ENCODE data around the gene POLD3.
"Not testable (repeated sequence)": the region's sequence is repeated elsewhere in the genome, so short reads cannot be mapped to it uniquely, and the experiment has no call there.

POLD3 gene

DNA sequence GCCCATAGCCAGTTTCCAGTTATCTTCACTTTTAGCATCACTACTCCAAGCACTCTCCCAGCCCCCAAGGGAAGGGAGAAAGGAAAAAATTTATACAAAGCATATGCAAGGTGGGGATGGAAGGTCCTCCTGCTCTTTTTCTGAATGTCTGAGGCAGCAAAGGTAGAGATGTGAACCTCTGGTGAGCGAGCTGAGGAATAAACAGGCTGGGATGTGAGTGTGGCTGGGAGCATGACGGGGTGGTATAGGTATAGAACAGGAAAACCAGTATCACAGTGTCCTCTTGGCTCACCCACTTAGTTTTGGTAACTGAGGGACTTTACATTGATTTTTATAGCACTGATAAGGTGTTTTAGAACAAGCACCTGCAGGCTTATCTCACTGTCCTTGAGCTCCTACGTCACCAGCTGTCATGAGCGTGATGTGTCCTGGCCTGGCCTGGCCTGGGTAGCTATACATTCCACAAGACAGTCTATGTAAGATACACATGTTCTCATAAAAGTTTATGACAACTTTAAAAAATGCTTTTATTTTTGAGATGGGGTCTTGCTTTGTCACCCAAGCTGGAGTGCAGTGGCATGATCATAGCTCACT lies 10.3 kb upstream of the POLD3 start:
- no peak for DNase-seq (ENCODE audit: low read depth)

DNA sequence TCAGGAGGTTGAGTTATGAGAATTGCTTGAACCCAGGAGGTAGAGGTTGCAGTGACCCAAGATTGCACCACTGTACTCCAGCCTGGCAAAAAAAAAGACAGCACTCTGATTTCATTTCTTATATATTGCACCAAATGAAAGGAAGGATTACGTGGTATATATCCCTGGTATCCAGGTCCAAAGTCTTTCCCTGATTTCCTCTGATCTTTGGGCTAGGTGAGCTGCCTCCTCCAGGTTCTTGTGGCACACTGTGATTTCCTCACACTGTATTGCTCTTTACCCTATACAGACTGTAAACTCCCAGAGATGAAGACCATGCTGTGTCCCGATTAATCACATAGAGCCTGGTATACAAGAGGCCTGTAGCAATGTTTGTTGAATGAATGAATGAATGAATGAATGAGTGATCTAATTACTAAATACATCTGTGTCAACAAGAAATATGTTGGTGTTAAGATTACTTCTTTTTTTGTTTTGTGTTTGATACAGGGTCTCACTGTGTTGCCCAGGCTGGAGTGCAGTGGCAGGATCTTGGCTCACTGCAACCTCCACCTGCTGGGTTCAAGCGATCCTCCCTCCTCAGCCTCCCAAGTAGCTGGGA lies 9.3 kb upstream of the POLD3 start:
- no peak for DNase-seq (ENCODE audit: low read depth)

DNA sequence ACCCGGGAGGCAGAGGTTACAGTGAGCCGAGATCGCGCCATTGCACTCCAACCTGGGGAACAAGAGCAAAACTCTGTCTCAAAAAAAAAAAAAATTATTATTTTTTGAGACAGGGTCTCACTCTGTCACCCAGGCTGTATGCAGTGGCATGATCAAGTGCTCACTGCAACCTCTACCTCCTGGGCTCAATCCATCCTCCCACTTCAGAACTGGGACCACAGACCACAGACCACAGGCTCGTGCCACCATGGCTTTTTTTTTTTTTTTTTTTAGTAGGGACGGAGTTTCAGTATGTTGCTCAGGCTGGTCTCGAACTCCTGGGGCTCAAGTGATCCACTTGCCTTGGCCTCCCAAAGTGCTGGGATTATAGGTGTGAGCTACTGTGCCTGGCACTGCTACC lies 1.9 kb upstream of the POLD3 start:
- not testable (repeated sequence) for DNase-seq (ENCODE audit: low read depth)

DNA sequence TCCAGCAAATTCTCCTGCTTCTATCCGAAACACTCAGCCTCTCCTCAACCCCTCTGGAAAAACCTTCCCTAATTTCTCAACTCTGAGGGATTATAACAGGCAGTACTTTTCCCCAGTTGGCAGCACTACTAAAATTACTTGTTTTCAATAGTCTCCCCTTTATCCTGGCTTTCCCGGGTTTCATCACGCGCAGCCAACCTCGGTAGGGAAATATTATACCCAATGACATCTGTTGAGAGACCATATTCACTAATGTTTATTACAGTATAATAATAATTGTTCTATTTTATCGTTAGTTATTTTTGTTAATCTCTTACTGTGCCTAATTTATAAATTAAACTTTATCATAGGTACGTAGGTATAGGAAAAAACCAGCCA lies 330 bp upstream of the POLD3 start:
- DNase-seq (ENCODE audit: low read depth) = no peak

DNA sequence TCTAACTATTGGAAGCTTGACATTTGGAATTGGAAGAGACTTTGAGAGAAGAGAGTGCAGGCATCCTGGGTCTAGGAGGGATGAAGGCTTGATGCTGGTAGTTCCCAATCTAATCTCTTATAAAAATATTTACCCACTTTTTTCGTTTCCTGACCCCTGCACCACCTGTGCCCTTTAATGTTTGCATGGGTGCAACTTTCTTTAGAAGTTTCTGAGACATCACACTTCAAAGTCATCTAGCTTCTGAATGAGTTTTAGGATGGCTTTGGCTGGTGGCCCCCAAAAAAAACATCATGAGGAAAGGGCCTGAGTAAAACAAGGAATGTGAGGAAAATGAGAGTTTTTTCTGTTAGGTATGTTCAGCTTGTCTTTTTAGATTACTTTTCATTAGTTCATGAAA lies 1.1 kb downstream of the POLD3 start:
- no peak for DNase-seq (ENCODE audit: low read depth)

DNA sequence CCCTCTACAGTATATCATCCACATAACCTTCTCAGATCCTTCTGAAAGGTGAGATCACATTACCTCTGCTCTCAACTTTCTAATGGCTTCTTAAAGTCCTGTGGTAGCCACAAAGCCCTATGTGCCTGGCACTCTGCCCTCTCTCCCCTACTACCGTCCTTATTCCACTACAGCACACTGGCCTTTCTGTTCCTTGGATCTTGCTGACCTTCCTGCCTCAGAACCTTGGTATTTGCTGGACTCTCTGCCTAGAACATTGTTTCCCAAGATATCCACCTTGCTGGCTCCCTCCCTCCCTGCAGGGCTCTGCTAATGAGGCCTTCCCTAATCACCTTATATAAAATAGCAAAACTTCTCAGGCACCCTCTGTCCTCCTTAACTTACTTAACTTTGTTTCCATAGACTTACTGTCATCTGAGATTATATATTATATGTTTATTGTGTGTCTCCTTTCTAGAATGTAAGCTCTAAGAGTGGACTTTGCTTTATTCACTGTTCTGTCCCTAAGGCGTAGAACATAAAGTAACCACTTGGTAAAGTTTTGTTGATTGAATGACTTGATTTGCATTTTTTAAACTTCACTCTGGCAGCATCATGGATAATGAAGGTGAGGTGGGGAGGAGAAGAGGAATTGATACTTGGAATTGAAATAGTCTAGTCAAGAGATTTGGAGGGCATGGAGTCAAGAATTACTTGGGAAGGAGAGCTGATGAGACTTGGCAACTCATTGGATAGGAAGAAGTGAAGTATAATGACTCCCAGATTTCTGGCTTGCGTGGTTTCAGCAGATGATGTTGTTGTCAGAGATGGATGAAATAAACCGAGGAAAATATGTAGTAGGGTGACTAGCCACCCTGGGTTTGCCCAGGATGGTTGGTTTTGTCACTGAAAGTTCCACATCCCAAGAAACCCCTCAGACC lies 10.5 kb downstream of the POLD3 start:
- DNase-seq (ENCODE audit: low read depth) = no peak

DNA sequence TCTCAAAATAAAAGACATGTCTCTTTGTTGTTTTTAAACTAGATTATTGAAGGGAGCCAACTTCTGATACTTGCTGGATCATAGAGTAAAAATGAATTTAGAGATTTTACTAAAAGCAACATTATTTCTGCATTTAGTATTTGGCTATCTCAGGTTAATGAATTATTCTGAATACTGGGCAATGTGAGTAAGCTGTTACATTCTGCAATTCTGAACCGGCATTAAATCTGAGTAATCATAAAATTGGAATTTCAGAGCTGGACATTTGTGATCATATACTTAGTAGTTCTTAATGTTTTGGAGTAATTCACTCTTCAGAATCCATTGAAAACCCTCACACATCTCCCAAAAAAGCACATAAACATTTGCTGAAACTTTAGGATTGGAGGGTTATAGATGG lies 11.5 kb downstream of the POLD3 start:
- DNase-seq (ENCODE audit: low read depth) = no peak

DNA sequence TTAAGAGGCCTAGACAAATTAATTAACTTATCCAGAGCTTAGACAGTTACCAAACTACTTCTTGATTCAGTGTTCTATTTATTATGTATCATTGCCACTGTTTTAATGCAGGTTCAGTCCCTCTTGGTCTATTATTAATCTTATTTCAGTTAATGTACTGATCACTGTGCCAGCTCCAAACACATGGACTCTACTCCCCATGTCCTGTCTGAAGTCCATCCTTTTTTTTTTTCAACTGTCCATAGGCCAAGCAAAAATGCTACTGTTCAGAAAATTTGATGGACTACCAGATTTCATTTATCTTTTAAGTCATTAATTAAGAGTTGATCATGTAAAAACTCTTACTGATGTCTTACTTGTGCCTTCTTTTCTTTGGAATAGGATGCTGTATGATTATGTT lies 11.9 kb downstream of the POLD3 start:
- DNase-seq (ENCODE audit: low read depth) = no peak

DNA sequence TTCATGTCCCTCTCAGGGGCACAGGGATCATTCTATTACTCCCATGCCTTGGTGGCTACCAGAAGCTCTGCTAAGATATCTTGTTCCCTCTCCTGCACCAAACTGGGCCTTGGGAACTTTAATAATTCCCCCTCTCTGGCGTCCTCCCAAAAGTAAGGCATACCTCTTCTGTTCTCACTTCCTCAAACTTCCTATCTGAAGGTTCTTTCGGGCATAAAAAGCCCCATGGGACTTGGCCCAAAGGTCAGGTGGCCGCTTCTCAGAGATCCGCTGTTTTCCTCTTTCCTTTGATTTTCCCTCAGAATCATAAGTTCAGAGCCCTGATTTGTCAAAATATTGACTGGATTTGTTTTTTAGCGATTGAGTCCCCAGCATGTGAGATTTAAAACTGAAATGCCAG lies 13.0 kb downstream of the POLD3 start:
- DNase-seq (ENCODE audit: low read depth) = no peak

DNA sequence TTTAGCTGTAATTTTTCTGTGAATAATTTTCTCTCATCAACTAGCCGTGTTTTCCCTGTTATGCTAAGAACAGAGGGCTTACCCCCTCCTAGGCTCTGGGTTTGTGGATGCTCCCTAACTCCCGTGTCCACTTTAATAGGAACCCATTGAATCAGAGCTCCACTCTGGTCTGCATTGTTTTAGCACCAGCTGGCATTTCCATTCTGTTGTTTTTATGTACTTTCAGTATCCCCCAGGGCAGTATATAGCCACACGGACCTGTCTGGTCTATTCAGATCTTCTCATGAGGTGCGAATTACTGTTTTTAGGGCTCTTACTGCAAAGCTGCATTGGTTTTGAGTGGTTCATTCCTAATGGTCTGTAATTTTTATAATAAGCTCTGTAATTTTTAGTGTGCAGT lies 16.0 kb downstream of the POLD3 start:
- no peak for DNase-seq (ENCODE audit: low read depth)

DNA sequence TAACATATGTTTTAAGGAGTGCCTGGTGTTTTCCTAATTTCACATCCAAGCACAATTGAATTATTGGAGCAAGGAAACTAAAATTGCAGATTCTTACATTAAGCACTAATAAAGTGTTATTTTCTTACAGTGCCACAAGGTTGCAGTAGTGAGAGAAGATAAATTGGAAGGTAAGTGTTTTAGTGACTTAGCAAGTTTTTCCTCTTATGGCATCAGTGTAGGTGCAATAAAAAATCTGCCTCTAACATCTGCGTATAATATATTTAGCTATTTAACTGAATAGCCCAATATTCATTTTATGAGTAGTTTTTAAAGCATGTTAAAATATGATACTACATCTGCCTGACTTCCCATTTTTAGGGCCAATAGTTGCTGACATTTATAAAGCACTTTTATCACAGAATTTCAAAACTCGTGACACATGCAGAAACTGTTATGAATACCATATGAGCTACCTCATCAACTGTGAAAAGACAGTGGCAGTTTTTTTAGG lies 19.0 kb downstream of the POLD3 start:
- no peak for DNase-seq (ENCODE audit: low read depth)

DNA sequence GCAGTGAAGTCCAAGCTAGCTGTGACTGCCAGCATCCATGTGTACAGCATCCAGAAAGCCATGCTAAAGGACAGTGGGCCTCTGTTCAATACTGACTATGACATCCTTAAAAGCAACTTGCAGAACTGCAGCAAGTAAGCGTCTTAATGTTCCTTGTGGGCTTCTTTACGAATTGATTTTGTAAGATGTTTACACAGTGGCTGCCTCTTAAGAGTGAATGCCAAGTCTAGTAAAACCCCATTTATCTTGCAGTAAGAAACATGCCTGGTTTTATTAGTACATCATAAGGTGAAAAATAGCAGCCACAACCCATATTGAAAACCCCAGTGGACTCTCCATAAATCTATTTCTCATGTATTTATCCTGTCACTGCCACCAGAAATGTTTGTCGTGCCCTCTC lies 20.5 kb downstream of the POLD3 start:
- no peak for DNase-seq (ENCODE audit: low read depth)

DNA sequence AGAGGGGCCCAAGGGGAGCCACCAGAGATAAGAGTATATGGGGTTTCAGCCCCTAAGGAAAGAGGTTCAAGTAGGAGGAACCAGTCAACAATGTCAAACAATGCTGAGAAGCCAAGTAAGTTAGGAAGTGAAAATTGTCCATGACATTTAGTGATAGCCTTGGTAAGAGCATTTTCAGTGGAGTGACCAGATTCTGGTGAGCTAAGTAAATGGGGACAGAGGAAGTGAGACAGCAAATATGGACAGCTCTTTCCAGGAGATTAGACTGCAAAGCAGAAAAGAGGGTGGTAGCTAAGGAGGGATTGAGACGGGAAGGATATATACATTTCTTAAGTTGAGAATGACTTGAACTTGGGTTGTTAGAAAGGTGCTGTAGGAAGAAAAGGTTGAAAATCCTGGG lies 22.9 kb downstream of the POLD3 start:
- DNase-seq (ENCODE audit: low read depth) = no peak

DNA sequence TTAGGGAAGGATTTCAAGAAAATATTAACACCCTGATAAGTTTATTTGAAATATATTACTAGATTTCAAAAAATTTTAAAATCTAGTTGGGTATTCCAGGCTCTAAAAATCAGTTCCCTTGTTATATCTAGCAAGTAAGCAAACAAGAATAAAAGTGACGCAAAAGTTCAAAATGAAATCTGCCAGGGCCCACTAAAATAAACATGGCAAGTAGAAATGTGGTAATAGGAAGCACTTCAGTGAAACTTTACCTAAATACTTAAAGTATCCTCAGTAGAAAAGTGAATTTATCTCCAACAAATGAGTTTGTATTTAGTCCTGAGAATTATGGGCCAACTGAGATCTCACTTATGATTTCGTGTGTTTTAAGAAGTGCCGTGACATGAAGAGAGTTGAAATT lies 23.6 kb downstream of the POLD3 start:
- no peak for DNase-seq (ENCODE audit: low read depth)

DNA sequence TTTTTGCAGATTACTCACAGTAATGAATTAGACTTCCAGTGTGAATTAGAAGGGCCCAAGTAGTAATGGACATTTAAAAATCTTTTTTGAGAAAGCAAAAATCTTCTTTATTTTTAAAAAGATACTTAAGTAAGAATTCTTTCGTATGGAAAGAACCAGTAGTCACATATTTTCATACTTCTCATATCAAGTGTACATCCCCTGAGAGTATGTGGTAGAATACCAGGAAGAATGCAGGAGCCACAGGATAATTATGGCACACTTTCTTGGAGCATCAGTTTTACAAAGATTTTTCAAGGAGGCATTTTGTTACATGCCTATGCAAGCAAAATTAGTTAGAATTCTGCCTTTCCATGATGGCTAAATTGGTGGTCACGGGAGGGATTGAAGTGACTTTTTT lies 28.1 kb downstream of the POLD3 start:
- DNase-seq (ENCODE audit: low read depth) = no peak

DNA sequence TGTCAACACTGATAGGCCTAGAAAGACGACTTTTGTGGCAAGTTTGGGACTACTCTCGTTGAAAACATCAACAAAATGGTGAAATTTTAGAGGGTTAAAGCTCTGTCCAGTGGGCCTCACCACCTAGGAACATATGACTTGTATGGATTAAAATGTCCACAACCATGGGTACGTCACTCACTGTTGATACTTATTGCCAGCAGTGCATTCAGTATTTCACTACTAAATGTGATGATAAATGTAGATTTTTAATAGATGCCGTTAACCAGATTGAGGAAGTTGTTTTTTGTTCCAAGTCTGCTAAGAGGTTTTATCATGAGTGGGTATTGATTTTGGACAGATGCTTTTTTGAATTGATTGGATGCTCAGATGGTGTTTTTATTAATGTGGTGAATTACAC lies 33.7 kb downstream of the POLD3 start:
- DNase-seq (ENCODE audit: low read depth) = no peak

DNA sequence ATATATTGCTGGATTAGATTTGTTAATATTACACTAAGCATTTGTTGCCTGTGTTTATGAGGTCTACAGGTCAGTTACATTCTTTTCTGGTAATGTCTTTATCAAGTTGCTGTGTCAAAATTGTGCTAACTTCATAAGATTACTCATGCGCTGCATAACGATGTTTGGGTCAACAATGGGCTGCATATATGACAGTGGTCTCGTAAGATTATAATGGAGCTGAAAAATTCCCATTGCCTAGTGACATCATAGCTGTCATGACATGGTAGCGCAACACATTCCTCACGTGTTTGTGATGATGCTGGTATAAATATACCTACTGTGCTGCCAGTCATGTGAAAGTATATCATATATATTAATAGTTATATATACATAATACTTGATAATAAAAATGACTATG lies 34.2 kb downstream of the POLD3 start:
- no peak for DNase-seq (ENCODE audit: low read depth)

DNA sequence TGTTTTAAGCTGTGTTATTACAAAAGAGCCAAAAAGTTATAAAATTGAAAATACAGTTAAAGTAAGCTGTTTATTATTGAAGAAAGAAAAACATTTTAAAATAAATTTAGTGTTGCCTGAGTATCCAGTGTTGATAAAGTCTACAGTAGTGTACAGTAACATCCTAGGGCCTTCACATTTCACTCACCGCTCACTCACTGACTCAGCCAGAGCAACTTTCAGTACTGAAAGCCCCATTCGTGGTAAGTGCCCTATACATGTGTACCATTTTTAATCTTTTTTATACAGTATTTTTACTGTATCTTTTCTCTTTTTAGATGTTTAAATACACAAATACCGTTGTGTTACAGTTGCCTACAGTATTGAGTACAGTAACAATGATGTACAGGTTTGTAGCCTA lies 35.0 kb downstream of the POLD3 start:
- no peak for DNase-seq (ENCODE audit: low read depth)

DNA sequence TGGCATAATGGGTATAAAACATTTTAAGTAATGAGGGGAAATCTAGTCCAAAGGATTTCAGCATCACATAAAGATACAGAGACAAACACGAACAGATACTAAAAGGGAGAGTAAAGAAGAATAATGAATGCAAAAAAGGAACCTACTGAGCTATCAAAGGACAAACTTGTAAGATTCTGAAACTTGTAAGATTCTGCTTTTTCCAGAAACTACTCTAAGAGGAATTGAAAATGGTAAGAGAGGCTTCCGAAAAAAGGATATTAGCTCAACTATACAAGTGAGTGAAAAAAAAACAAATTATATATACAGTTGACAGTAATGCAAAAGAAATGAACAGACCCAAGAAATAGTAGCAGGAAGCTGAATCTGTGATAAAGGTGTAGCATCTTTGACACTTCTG lies 37.7 kb downstream of the POLD3 start:
- DNase-seq (ENCODE audit: low read depth) = no peak

DNA sequence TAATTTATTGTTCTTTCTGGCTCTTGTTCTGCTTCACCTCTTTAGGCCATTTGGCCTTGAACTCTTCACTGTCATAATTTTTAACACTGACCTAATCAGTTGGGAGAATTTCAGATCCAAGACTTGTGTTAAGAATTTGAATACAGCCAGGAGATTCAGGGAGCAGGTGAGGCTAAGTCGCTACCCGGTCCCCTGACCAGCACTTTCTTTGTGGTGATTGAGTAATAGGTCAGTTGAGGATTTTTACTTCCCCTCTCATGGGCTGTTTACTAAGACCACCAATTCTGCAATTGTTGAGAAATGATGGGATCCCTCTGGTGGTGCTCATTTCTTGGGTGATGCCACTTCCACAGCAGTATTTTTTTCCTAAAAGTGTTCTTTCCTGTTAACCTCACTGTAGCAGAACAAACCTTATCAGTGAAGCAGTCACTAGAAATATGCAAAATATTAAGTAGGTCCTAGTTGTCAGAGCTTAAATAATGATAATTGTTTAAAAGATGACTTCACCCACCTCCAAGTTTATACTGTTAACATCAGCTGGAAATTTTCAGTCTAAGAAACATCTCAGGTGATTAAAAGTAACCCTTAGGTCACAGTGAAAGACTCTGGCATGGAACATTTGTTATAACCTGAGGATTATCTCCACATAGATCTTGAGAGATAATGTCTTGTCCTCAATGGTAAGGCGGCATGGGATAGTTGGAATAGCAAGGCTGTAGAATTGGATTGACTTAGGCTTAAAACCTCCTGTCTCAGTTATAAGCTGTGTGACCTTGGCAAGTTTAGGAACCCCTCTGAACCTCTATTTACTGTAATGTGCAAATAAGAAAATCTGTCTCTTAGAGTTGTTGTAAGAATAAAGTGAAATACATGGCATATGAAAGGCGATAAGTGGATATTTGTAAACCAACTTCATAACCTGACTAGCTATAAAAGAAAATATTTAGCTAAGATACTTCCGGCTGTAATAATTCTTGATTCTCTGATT lies 41.3 kb downstream of the POLD3 start:
- no peak for DNase-seq (ENCODE audit: low read depth)

DNA sequence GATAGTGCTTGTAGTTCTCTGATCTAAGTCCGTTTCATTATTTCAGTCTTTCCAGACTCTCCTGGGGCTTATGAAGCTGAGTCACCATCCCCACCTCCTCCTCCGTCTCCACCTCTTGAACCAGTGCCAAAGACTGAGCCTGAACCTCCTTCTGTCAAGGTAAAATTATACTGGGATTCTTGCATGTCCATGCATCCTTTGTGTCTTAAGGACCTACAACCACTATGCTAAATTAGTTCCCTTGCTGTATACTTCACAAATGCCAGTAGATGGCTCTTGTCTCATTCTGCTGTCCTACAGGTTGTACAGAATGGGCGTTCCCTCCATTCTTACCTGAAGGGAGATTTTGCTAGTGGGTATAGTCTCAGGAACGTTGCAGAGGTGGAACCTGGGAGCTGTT lies 42.2 kb downstream of the POLD3 start:
- DNase-seq (ENCODE audit: low read depth) = no peak

DNA sequence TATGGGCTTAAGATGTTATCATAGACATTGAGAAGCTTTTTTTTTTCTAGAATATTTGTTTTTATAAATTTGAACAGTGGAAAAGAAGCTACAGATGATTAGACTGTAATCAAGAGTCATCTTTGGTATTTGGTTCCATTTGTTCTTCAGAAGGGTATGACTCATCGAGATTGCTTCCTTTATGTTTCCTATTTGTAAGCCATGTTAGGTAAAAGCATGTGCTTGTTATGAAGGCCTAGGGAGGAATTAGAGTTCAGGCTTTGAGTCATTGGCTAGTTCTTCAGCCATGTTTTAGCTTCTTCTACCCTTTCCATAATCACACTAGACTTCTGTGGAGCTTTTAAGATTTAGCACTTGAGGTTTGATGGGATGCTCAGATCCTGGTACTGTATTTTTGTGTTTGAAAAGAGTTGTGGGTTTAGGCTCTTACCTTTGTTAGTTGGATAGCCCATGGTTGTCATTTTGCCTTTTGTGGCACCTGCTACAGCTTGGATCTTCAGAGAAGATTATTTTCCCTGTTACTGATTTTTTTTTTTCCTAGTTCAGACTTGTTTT lies 44.3 kb downstream of the POLD3 start:
- DNase-seq (ENCODE audit: low read depth) = no peak
